Ovary (tissue), 9 donors: ENCODE data around the gene HSPA1L. TPM values are rescaled to one million over a fixed set of nuclear protein-coding genes. Genes with fewer than 3 reads are reported as not detected.
"Not testable (repeated sequence)": the region's sequence is repeated elsewhere in the genome, so short reads cannot be mapped to it uniquely, and the experiment has no call there.

Source experiments
- DNase-seq, 5 donors: peaks; one replicate each; pipeline ENCODE4 v3.0.0-alpha.2; 2019 to 2020
- H3K27ac ChIP-seq, 2 donors: fragments of 200-600 bp; one replicate each; pipeline versions ENCODE4 v1.5.1 to v1.8.0; 2019 to 2022
- H3K27me3 ChIP-seq: fragments of 200-600 bp; one replicate; pipeline ENCODE4 v1.8.0; 2022
- H3K36me3 ChIP-seq: fragments of 200-600 bp; sonication (generic); one replicate; pipeline ENCODE4 v1.5.1; 2019
- H3K4me1 ChIP-seq: one replicate; pipeline ENCODE4 v1.8.1; 2013; ENCODE audit warnings: mild to moderate bottlenecking, moderate library complexity; ENCODE audit not compliant: insufficient read depth
- H3K4me3 ChIP-seq: fragments of 200-600 bp; sonication (generic); one replicate; pipeline ENCODE4 v1.5.1; 2017
- H3K9me3 ChIP-seq, 2 donors: fragments of 200-600 bp in 1 of 2; sonication (generic) in 1 of 2; one replicate each; pipeline versions ENCODE4 v1.5.1 to v1.8.1; 2013 to 2019; ENCODE audit warnings: mild to moderate bottlenecking in 1 of 2, moderate library complexity in 1 of 2
- CTCF ChIP-seq, 3 donors: fragments of 450-650 bp in 2 of 3; fragments of 200-600 bp in 1 of 3; IDR thresholded peaks; one replicate each; pipeline versions ENCODE4 v1.5.1 to v1.8.0; 2016 to 2022; ENCODE audit warnings: antibody characterized with exemption in 3 of 3, mild to moderate bottlenecking in 1 of 3
- EP300 ChIP-seq: sonication (generic); formaldehyde crosslinking; IDR thresholded peaks from one replicate; pipeline ENCODE4 v1.6.1; 2017; ENCODE audit warnings: antibody characterized with exemption
- POLR2A ChIP-seq: fragments of 450-650 bp; IDR thresholded peaks from one replicate; pipeline ENCODE4 v1.6.1; 2017; ENCODE audit warnings: antibody characterized with exemption, mild to moderate bottlenecking, moderate library complexity
- whole genome bisulfite sequencing, 3 donors: extraction: QIAGEN DNeasy Blood & Tissue Kit in 1 of 3; methylation state at CpG; one replicate each; pipeline versions ENCODE4 v1.1.5 to v1.1.7; 2013 to 2017; 5-methylcytosine and 5-hydroxymethylcytosine counted together
- intact Hi-C, 4 donors: fragments of 100-400 bp; cut with DNase I; formaldehyde crosslinking; loops; one replicate each; pipeline versions ENCODE4 v1.11.0 to v1.15.1; 2022 to 2023
- polyA plus RNA-seq, 2 donors: library from polyadenylated mRNA; stranded (reverse); fragments of 200-250 nt in 1 of 2; fragments of 350-450 nt in 1 of 2; fragmentation: Illumina TruSeq in 1 of 2; extraction: RNeasy Lipid Tissue Mini Kit (QIAGEN cat#74804) in 1 of 2; gene quantifications; one replicate each; pipeline ENCODE4 v1.2.3, GENCODE V29; 2013 to 2014
- total RNA-seq, 7 donors: library from RNA; depleted of rRNA in 2 of 7; stranded (reverse); fragments of >200 nt in 2 of 7; fragmentation: NEBNext Ultra II Directional in 3 of 7; extraction: Animal tissue kit (Norgen Biotek cat#: 25700) in 3 of 7; gene quantifications; one replicate each; pipeline versions ENCODE4 v1.1.0 to v1.2.4, GENCODE V29; 2016 to 2023
- donor health status: DM: no; HTN: no; CAD: no; lungs with moderate emphysema.
- donor health status: DM: no; HTN: no; CAD: no.
- donor health status: Bipolar disorder and iron deficiency.
- donor health status: DM: yes; HTN: yes; CAD: no.
- donor health status: DM: no; HTN: no; CAD: no.
- donor health status: DM: yes; HTN: yes; CAD: no.

The HSPA1L gene
- total and polyA plus RNA-seq, 9 donors, result 1.3 to 6.1 (median 3.9) TPM

- intact Hi-C loops, result loop anchor here in 2 of 4 donors (10.0 kb wide), 2 partner anchors 104 to 294 kb away; partner anchors contain the start of genes ATP6V1G2 (in 1 of the 2), CLIC1 (in 1 of the 2), DDX39B (in 1 of the 2) and NFKBIL1 (in 1 of the 2)
- no peak overlapping the region for H3K27ac ChIP-seq
- no peak overlapping the region for H3K4me3 ChIP-seq
- H3K36me3 ChIP-seq, result no peaks in the 10 kb centered on the region
- TF ChIP-seq POLR2A (no peak), CTCF (IDR thresholded peaks at IDR 0.05) (no peak)
- H3K27me3 ChIP-seq, result no peaks in the 10 kb centered on the region
- no peak for DNase-seq
- no peaks in the 10 kb centered on the region for H3K9me3 ChIP-seq
- H3K4me1 ChIP-seq, result no peaks in the 10 kb centered on the region
- WGBS, 3 donors, result 90 to 94% (median 93%) methylated on average over 3 of the region's 3 CpGs
Measured at GRCh38 chr6:31838968-31839367, 23.9 kb upstream of the HSPA1L start.

GRCh38 chr6:31838114-31838553 lies 23.1 kb upstream of the HSPA1L start:
- WGBS, 3 donors, result 79 to 84% (median 84%) methylated on average over 9 of the region's 9 CpGs
- peak in 1 of 5 donors; percentile 6 for DNase-seq
- H3K4me3 ChIP-seq, H3K27ac ChIP-seq, H3K27me3 ChIP-seq, H3K36me3 ChIP-seq, H3K9me3 ChIP-seq, H3K4me1 ChIP-seq: not testable (repeated sequence)
- intact Hi-C loops, result loop anchor here in 2 of 4 donors (10.0 kb wide), 2 partner anchors 103 to 293 kb away; partner anchors contain the start of genes ATP6V1G2 (in 1 of the 2), CLIC1 (in 1 of the 2), DDX39B (in 1 of the 2) and NFKBIL1 (in 1 of the 2)

GRCh38 chr6:31837369-31838113 lies 22.5 kb upstream of the HSPA1L start:
- Histone ChIP-seq H3K27me3 (no peaks in the 10 kb centered on the region), H3K4me3 (no peak overlapping the region), H3K9me3 (no peaks in the 10 kb centered on the region), H3K36me3 (no peaks in the 10 kb centered on the region), H3K27ac (no peak overlapping the region), H3K4me1 (no peaks in the 10 kb centered on the region)
- intact Hi-C loops, result loop anchor here in 2 of 4 donors (10.0 kb wide), 2 partner anchors 103 to 293 kb away; partner anchors contain the start of genes ATP6V1G2 (in 1 of the 2), CLIC1 (in 1 of the 2), DDX39B (in 1 of the 2) and NFKBIL1 (in 1 of the 2)
- 11 to 36% (median 14%) methylated on average over 1 of the region's 1 CpG for WGBS, 3 donors
- DNase-seq, result peak in 1 of 5 donors; percentile 17
- TF ChIP-seq CTCF (IDR thresholded peaks at IDR 0.05) (no peak), POLR2A (no peak), EP300 (no peak)

GRCh38 chr6:31836474-31837368 lies 21.6 kb upstream of the HSPA1L start:
- no peaks in the 10 kb centered on the region for H3K9me3 ChIP-seq
- intact Hi-C loops, result loop anchor here in 2 of 4 donors (10.0 kb wide), 2 partner anchors 102 to 292 kb away; partner anchors contain the start of genes ATP6V1G2 (in 1 of the 2), CLIC1 (in 1 of the 2), DDX39B (in 1 of the 2) and NFKBIL1 (in 1 of the 2)
- 8 to 17% (median 15%) methylated on average over 12 of the region's 12 CpGs for WGBS, 3 donors
- peak in 1 of 5 donors; percentile 16 for DNase-seq
- TF ChIP-seq CTCF (IDR thresholded peaks at IDR 0.05) (no peak), POLR2A (no peak), EP300 (no peak)
- H3K4me1 ChIP-seq, result no peaks in the 10 kb centered on the region
- H3K27me3 ChIP-seq, result no peaks in the 10 kb centered on the region
- peak overlapping the region; percentile 97 for H3K4me3 ChIP-seq
- no peaks in the 10 kb centered on the region for H3K36me3 ChIP-seq
- H3K27ac ChIP-seq, result peak overlapping the region; percentile 49 to 93
